H1 (cell line): ENCODE measurements around the gene PDXDC1. TPM values are rescaled to one million over a fixed set of nuclear protein-coding genes. Genes with fewer than 3 reads are reported as not detected.

Experiments
- CTCF ChIA-PET: fragments of 300-600 bp; sonication (Branson Sonifier 250); formaldehyde crosslinking; loops from one replicate; lab custom pipeline; 2021; ENCODE audit not compliant: partially characterized antibody; lab: Charles Lee
- POLR2A ChIA-PET: fragments of 300-600 bp; sonication (Branson Sonifier 250); formaldehyde crosslinking; loops from one replicate; lab custom pipeline; 2021; ENCODE audit warnings: inconsistent platforms; ENCODE audit not compliant: partially characterized antibody; lab: Charles Lee
- DNase-seq, 2 experiments: peaks; one replicate each; pipeline versions ENCODE4 v3.0.0 to v3.0.0-alpha.2; 2010 to 2022; ENCODE audit warnings: low spot score in 2 of 2, low read depth in 1 of 2, mixed read lengths in 1 of 2
- FAIRE-seq: peaks from 2 replicates; lab custom pipeline; 2011; peaks lifted over from hg19 to GRCh38; lab: Jason Lieb, UNC
- H2AFZ ChIP-seq: 2 replicates; pipeline ENCODE4 v1.8.1; 2012; ENCODE audit warnings: low read length, inconsistent platforms
- H2AK5ac ChIP-seq: 2 replicates; pipeline ENCODE4 v1.6.1; 2013; ENCODE audit warnings: low read depth, low read length
- H2BK120ac ChIP-seq: replicated peaks from 2 replicates; pipeline ENCODE3; 2013; ENCODE audit warnings: low read depth, low read length, inconsistent platforms
- H2BK12ac ChIP-seq: 2 replicates; pipeline ENCODE4 v1.6.1; 2013; ENCODE audit warnings: low read depth, low read length
- H2BK15ac ChIP-seq: 2 replicates; pipeline ENCODE4 v1.6.1; 2013; ENCODE audit warnings: low read length
- H2BK20ac ChIP-seq: 2 replicates; pipeline ENCODE4 v1.6.1; 2013; ENCODE audit warnings: low read length
- H2BK5ac ChIP-seq: 2 replicates; pipeline ENCODE4 v1.6.1; 2013; ENCODE audit warnings: low read depth, low read length
- H3K14ac ChIP-seq: 2 replicates; pipeline ENCODE4 v1.6.1; 2013; ENCODE audit warnings: inconsistent platforms; ENCODE audit not compliant: insufficient read length
- H3K18ac ChIP-seq: 2 replicates; pipeline ENCODE4 v1.6.1; 2013; ENCODE audit warnings: low read length; ENCODE audit errors: extremely low read depth
- H3K23ac ChIP-seq: 2 replicates; pipeline ENCODE4 v1.6.1; 2013; ENCODE audit warnings: inconsistent platforms; ENCODE audit not compliant: insufficient read length
- H3K23me2 ChIP-seq: 2 replicates; pipeline ENCODE4 v1.6.1; 2013; ENCODE audit warnings: low read depth, low read length
- H3K27ac ChIP-seq: 2 replicates; pipeline ENCODE4 v1.6.1; 2011; ENCODE audit warnings: low read depth, low read length, inconsistent platforms
- H3K27me3 ChIP-seq, 4 experiments: replicated peaks in 1 of 4; 1 replicate in 1 of 4; 2 replicates in 3 of 4; pipeline versions ENCODE4 v1.6.1 to v1.8.1; 2011 to 2013; ENCODE audit warnings: low read length in 3 of 4, mild to moderate bottlenecking in 3 of 4, inconsistent platforms in 2 of 4, mixed read lengths in 2 of 4, moderate library complexity in 1 of 4; ENCODE audit not compliant: control insufficient read depth in 3 of 4, insufficient read depth in 3 of 4; ENCODE audit errors: extremely low read depth in 1 of 4
- H3K36me3 ChIP-seq, 4 experiments: 2 replicates each; pipeline versions ENCODE4 v1.6.1 to v1.8.1; 2011 to 2013; ENCODE audit warnings: mild to moderate bottlenecking in 4 of 4, low read length in 3 of 4, moderate library complexity in 2 of 4, control low read depth in 1 of 4, inconsistent platforms in 1 of 4; ENCODE audit not compliant: insufficient read depth in 4 of 4, control insufficient read depth in 2 of 4
- H3K4ac ChIP-seq: replicated peaks from 2 replicates; pipeline ENCODE3; 2013; ENCODE audit warnings: low read length, low read depth, mixed read lengths, inconsistent platforms; ENCODE audit not compliant: insufficient read length
- H3K4me1 ChIP-seq, 4 experiments: replicated peaks in 1 of 4; 1 replicate in 1 of 4; 2 replicates in 3 of 4; pipeline versions ENCODE4 v1.6.1 to v1.8.1; 2011 to 2013; ENCODE audit warnings: low read length in 3 of 4, inconsistent platforms in 2 of 4, mixed read lengths in 1 of 4; ENCODE audit not compliant: insufficient read depth in 4 of 4, control insufficient read depth in 3 of 4
- H3K4me2 ChIP-seq, 2 experiments: 2 replicates each; pipeline versions ENCODE4 v1.6.1 to v1.8.1; 2011 to 2013; ENCODE audit warnings: low read depth in 2 of 2, low read length in 2 of 2, control low read depth in 1 of 2, inconsistent platforms in 1 of 2, mild to moderate bottlenecking in 1 of 2; ENCODE audit not compliant: insufficient read depth in 1 of 2
- H3K4me3 ChIP-seq, 4 experiments: fragments of 200-600, 300-600 bp in 1 of 4; sonication (generic), shearing (Covaris generic), sonication (Bioruptor Twin) in 1 of 4; 2 replicates each; pipeline versions ENCODE4 v1.5.1 to v1.8.1; 2011 to 2016; ENCODE audit warnings: low read length in 4 of 4, low read depth in 3 of 4, control low read depth in 2 of 4, inconsistent platforms in 2 of 4, mild to moderate bottlenecking in 2 of 4, mixed read lengths in 1 of 4, moderate library complexity in 1 of 4; ENCODE audit not compliant: insufficient read depth in 2 of 4; ENCODE audit errors: extremely low read depth in 1 of 4
- H3K56ac ChIP-seq: replicated peaks from 2 replicates; pipeline ENCODE3; 2013; ENCODE audit warnings: low read depth, mild to moderate bottlenecking, mixed read lengths, low read length, inconsistent platforms; ENCODE audit not compliant: insufficient read length
- H3K79me1 ChIP-seq: 2 replicates; pipeline ENCODE4 v1.6.1; 2013; ENCODE audit warnings: low read depth, low read length, control low read depth
- H3K79me2 ChIP-seq, 2 experiments: 2 replicates each; pipeline versions ENCODE4 v1.6.1 to v1.8.1; 2012 to 2013; ENCODE audit warnings: low read length in 2 of 2, mild to moderate bottlenecking in 2 of 2, inconsistent platforms in 1 of 2; ENCODE audit not compliant: insufficient read depth in 2 of 2, control insufficient read depth in 1 of 2
- H3K9ac ChIP-seq, 4 experiments: replicated peaks in 1 of 4; 1 replicate in 1 of 4; 2 replicates in 3 of 4; pipeline versions ENCODE4 v1.6.1 to v1.8.1; 2011 to 2013; ENCODE audit warnings: low read depth in 3 of 4, low read length in 3 of 4, control low read depth in 2 of 4, mild to moderate bottlenecking in 2 of 4, moderate library complexity in 2 of 4, inconsistent platforms in 1 of 4; ENCODE audit errors: extremely low read depth in 1 of 4
- H3K9me3 ChIP-seq, 2 experiments: 2 replicates each; pipeline versions ENCODE4 v1.6.1 to v1.8.1; 2012 to 2013; ENCODE audit warnings: mild to moderate bottlenecking in 2 of 2, moderate library complexity in 2 of 2, control low read depth in 1 of 2, inconsistent platforms in 1 of 2, low read depth in 1 of 2, low read length in 1 of 2, mixed read lengths in 1 of 2; ENCODE audit not compliant: insufficient read depth in 2 of 2
- H4K20me1 ChIP-seq, 2 experiments: replicated peaks in 1 of 2; 2 replicates each; pipeline versions ENCODE3 to v1.8.1; 2011 to 2013; ENCODE audit warnings: inconsistent platforms in 2 of 2, low read length in 2 of 2, mild to moderate bottlenecking in 1 of 2; ENCODE audit not compliant: insufficient read depth in 2 of 2, control insufficient read depth in 1 of 2
- H4K5ac ChIP-seq: 2 replicates; pipeline ENCODE4 v1.6.1; 2013; ENCODE audit warnings: low read length, low read depth, mixed read lengths, inconsistent platforms; ENCODE audit not compliant: insufficient read length
- H4K8ac ChIP-seq: 2 replicates; pipeline ENCODE4 v1.8.0; 2013; ENCODE audit warnings: mild to moderate bottlenecking, moderate library complexity, low read length, inconsistent platforms; ENCODE audit not compliant: insufficient read depth; ENCODE audit errors: extremely low read depth
- H4K91ac ChIP-seq: replicated peaks from 2 replicates; pipeline ENCODE3; 2013; ENCODE audit warnings: low read length, mixed read lengths, inconsistent platforms; ENCODE audit not compliant: insufficient read length
- BCL11A ChIP-seq, 2 experiments: IDR thresholded peaks; one replicate each; pipeline ENCODE4 v1.6.1; 2011; ENCODE audit warnings: low read depth in 2 of 2, low read length in 2 of 2, mild to moderate bottlenecking in 2 of 2
- E2F6 ChIP-seq: IDR thresholded peaks from 2 replicates; pipeline ENCODE4 v1.6.1; 2012; ENCODE audit warnings: inconsistent platforms
- EZH2 ChIP-seq: fragments of 200-600 bp; sonication (generic); IDR thresholded peaks from 2 replicates; pipeline ENCODE4 v1.7.1; 2012; ENCODE audit warnings: low read depth, mild to moderate bottlenecking, moderate library complexity, low read length, inconsistent platforms; ENCODE audit not compliant: severe bottlenecking
- GABPA ChIP-seq: IDR thresholded peaks from 2 replicates; pipeline ENCODE4 v1.6.1; 2011; ENCODE audit warnings: mild to moderate bottlenecking, low read length, moderate library complexity, borderline replicate concordance; ENCODE audit not compliant: insufficient read depth
- KDM4A ChIP-seq: IDR thresholded peaks from one replicate; pipeline ENCODE4 v1.7.1; 2012; ENCODE audit warnings: low read depth, mild to moderate bottlenecking, moderate library complexity, low read length, inconsistent platforms; ENCODE audit not compliant: severe bottlenecking
- PHF8 ChIP-seq: fragments of 200-600 bp; sonication (generic); conservative IDR thresholded peaks from 2 replicates; pipeline ENCODE4 v1.7.1; 2012; ENCODE audit warnings: low read depth, mild to moderate bottlenecking, inconsistent platforms, low read length, moderate library complexity
- POLR2AphosphoS5 ChIP-seq: IDR thresholded peaks from 2 replicates; pipeline ENCODE4 v1.6.1; 2011; ENCODE audit warnings: low read depth, low read length
- RNF2 ChIP-seq: fragments of 200-900, 300-1000 bp; sonication (generic); IDR thresholded peaks from 2 replicates; pipeline ENCODE4 v1.7.1; 2016; ENCODE audit warnings: borderline replicate concordance, low read depth, mild to moderate bottlenecking, antibody characterized with exemption, low read length; ENCODE audit not compliant: poor library complexity, severe bottlenecking; ENCODE audit errors: missing control alignments
- SIX5 ChIP-seq: IDR thresholded peaks from 2 replicates; pipeline ENCODE4 v1.6.1; 2011; ENCODE audit warnings: mild to moderate bottlenecking, low read depth, low read length
- SP4 ChIP-seq: IDR thresholded peaks from 2 replicates; pipeline ENCODE4 v1.6.1; 2012; ENCODE audit warnings: low read length, inconsistent platforms
- TAF1 ChIP-seq: IDR thresholded peaks from 2 replicates; pipeline ENCODE4 v1.6.1; 2011; ENCODE audit warnings: mild to moderate bottlenecking, low read depth, low read length
- TAF7 ChIP-seq: optimal IDR thresholded peaks from 2 replicates; pipeline ENCODE3; 2011; ENCODE audit warnings: low read depth, mild to moderate bottlenecking, inconsistent platforms, low read length, moderate library complexity, borderline replicate concordance
- WGBS, 2 experiments: shearing (Covaris generic) in 1 of 2; methylation state at CpG; one replicate each; pipeline versions ENCODE4 v1.1.6 to v1.1.7; 2013 to 2015; ENCODE audit warnings: low lambda C conversion rate in 2 of 2, mixed read lengths in 2 of 2, inconsistent platforms in 1 of 2, low coverage in 1 of 2, missing lambda C conversion rate in 1 of 2; ENCODE audit not compliant: insufficient replicate concordance in 2 of 2, insufficient coverage in 1 of 2, insufficient read length in 1 of 2; ENCODE audit errors: extremely low coverage in 1 of 2, missing lambda C conversion rate in 1 of 2; 5-methylcytosine and 5-hydroxymethylcytosine counted together
- polyA plus RNA-seq, 7 experiments: library from polyadenylated mRNA; depleted of rRNA in 3 of 7; stranded (reverse) in 5 of 7; unstranded in 2 of 7; fragments of >200 nt in 5 of 7; fragments of 200-250 nt in 2 of 7; gene quantifications; 1 replicate in 5 of 7; 2 replicates in 1 of 7; 4 replicates in 1 of 7; pipeline versions ENCODE4 v1.2.1 to v1.2.3, GENCODE V29; 2011 to 2013; ENCODE audit warnings: missing spikeins in 2 of 7, mixed read lengths in 2 of 7
- total RNA-seq: library from RNA; stranded (reverse); fragmentation: NEBNext Ultra II Directional; extraction: Animal tissue kit (Norgen Biotek cat#: 25700); gene quantifications from 2 replicates; pipeline ENCODE4 v1.2.1, GENCODE V29; 2021

PDXDC1 gene
- total and polyA plus RNA-seq, 2 of the 8 experiments (the other 6 are each of a cell fraction or from before 2014, with no cell fraction given): 56.6 to 118 TPM

DNA sequence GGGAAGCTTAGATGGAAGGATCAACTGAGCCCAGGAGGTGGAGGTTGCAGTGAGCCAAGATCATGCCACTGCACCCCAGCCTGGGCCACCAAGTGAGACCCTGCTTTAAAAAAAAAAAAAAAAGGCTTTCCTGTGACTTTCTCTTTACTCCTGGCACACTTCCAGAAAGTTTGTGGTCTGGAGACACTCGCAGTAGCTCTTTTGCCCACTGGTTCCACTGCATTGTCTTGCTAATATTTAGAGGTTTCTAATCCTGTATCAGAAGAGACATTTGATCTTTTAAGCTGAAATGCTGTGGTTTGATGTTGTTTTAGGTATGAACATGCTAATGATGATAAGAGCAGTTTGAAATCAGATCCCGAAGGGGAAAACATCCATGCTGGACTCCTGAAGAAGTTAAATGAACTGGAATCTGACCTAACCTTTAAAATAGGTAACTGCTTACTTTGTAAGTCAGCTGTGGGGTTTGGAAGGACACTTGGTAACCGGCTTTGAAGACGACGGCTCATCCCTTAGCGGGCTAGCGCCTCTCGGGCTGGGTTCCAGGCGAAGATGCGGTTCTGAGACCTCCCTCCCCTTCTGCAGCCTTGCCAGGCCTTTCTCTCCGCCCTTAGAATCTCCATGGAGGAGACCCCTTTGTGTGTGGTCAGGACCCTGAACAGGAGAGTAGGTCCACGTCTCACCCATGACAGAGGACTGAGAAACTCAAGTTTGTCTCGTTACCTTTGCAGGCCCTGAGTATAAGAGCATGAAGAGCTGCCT lies 57.9 kb downstream of the PDXDC1 start:
- H4K5ac ChIP-seq: no peak overlapping the region
- no peaks in the 10 kb centered on the region; the same call in 1 of the 2 replicates for H3K79me1 ChIP-seq
- H4K91ac ChIP-seq: no peak overlapping the region
- no peak overlapping the region for H3K14ac ChIP-seq
- H2BK120ac ChIP-seq: no peak overlapping the region
- 87% methylated on average over 13 of the region's 13 CpGs; no CpG with 5 or more reads in 1 of the 2 experiments for WGBS, 2 experiments
- peaks cover 3 to 4% of the 10 kb centered on the region in 2 experiments for H4K20me1 ChIP-seq
- no peak overlapping the region for H2BK15ac ChIP-seq
- POLR2A ChIA-PET: no interaction called here
- no peak overlapping the region for H3K18ac ChIP-seq
- H2BK20ac ChIP-seq: no peak overlapping the region
- FAIRE-seq: no peak
- H3K23me2 ChIP-seq: peaks cover 1% of the 10 kb centered on the region; the same call in 1 of the 2 replicates
- no peaks in the 10 kb centered on the region for H3K9me3 ChIP-seq
- no peak overlapping the region for H2AK5ac ChIP-seq
- H3K27ac ChIP-seq: no peak overlapping the region
- no peak overlapping the region for H3K9ac ChIP-seq
- no peak for DNase-seq
- H4K8ac ChIP-seq: no peak overlapping the region
- H2BK12ac ChIP-seq: no peak overlapping the region
- no peak overlapping the region for H2BK5ac ChIP-seq
- H3K79me2 ChIP-seq: no peaks in the 10 kb centered on the region
- H3K56ac ChIP-seq: no peak overlapping the region
- H3K4me2 ChIP-seq: no peak overlapping the region
- H3K4ac ChIP-seq: no peak overlapping the region
- H3K36me3 ChIP-seq: peaks cover 20 to 58% (median 49%) of the 10 kb centered on the region in 4 experiments
- H3K27me3 ChIP-seq: no peaks in the 10 kb centered on the region
- CTCF ChIA-PET: no interaction called here
- H3K23ac ChIP-seq: no peak overlapping the region
- H3K4me1 ChIP-seq: no peaks in the 10 kb centered on the region
- no peak overlapping the region for H3K4me3 ChIP-seq
- H2AFZ ChIP-seq: no peak overlapping the region
- no peak for TF ChIP-seq POLR2AphosphoS5
- no peak for TF ChIP-seq E2F6
- TF ChIP-seq RNF2: no peak
- TF ChIP-seq PHF8: no peak
- no peak for TF ChIP-seq TAF1
- TF ChIP-seq TAF7: no peak
- TF ChIP-seq GABPA: no peak
- no peak for TF ChIP-seq SIX5
- TF ChIP-seq BCL11A (IDR thresholded peaks at IDR 0.05; ENCODE audit: low read depth in 2 of 2, low read length in 2 of 2): no peak
- no peak for TF ChIP-seq KDM4A
- TF ChIP-seq SP4: no peak
- no peak for TF ChIP-seq EZH2
